ENCODE results near the gene ADAT3.

The ADAT3 gene

GRCh38 chr19:1889907-1890306 is 15.3 kb upstream of the ADAT3 start:
- no peak for DNase-seq (ENCODE audit: extremely low read depth, low read depth)
- H3K4me3 ChIP-seq (replicated peaks; ENCODE audit: low read depth, low read length), result no peak overlapping the region

GRCh38 chr19:1893791-1894190 is 11.4 kb upstream of the ADAT3 start:
- DNase-seq (ENCODE audit: extremely low read depth, low read depth), result no peak
- H3K4me3 ChIP-seq (replicated peaks; ENCODE audit: low read depth, low read length), result no peak overlapping the region
- no peak for TF ChIP-seq CTCF (IDR thresholded peaks at IDR 0.05; ENCODE audit: low read depth, low read length, missing control alignments)

More at GRCh38 chr19:1889907-1890306, 15.3 kb upstream of the ADAT3 start:
- no peak for TF ChIP-seq CTCF (IDR thresholded peaks at IDR 0.05; ENCODE audit: low read depth, low read length, missing control alignments)

- H3K4me3 ChIP-seq (replicated peaks; ENCODE audit: low read depth, low read length), result no peak overlapping the region
- DNase-seq (ENCODE audit: extremely low read depth, low read depth), result no peak
- TF ChIP-seq CTCF (IDR thresholded peaks at IDR 0.05; ENCODE audit: low read depth, low read length, missing control alignments), result no peak
Observed at GRCh38 chr19:1896508-1896907, 8.7 kb upstream of the ADAT3 start.

GRCh38 chr19:1901940-1902404 is 3.2 kb upstream of the ADAT3 start:
- no peak for DNase-seq (ENCODE audit: extremely low read depth, low read depth)
- no peak overlapping the region for H3K4me3 ChIP-seq (replicated peaks; ENCODE audit: low read depth, low read length)
- TF ChIP-seq CTCF (IDR thresholded peaks at IDR 0.05; ENCODE audit: low read depth, low read length, missing control alignments), result no peak

GRCh38 chr19:1902923-1903322 is 2.3 kb upstream of the ADAT3 start:
- no peak for TF ChIP-seq CTCF (IDR thresholded peaks at IDR 0.05; ENCODE audit: low read depth, low read length, missing control alignments)
- no peak overlapping the region for H3K4me3 ChIP-seq (replicated peaks; ENCODE audit: low read depth, low read length)
- no peak for DNase-seq (ENCODE audit: extremely low read depth, low read depth)

- DNase-seq (ENCODE audit: extremely low read depth, low read depth), result no peak
- no peak for TF ChIP-seq CTCF (IDR thresholded peaks at IDR 0.05; ENCODE audit: low read depth, low read length, missing control alignments)
- H3K4me3 ChIP-seq (replicated peaks; ENCODE audit: low read depth, low read length), result peak overlapping the region; percentile 63
Observed at GRCh38 chr19:1904860-1905109, 414 bp upstream of the ADAT3 start.

GRCh38 chr19:1905863-1906375 is 720 bp downstream of the ADAT3 start:
- no peak for TF ChIP-seq CTCF (IDR thresholded peaks at IDR 0.05; ENCODE audit: low read depth, low read length, missing control alignments)
- peak overlapping the region; percentile 63 for H3K4me3 ChIP-seq (replicated peaks; ENCODE audit: low read depth, low read length)

More at GRCh38 chr19:1905863-1906375, 720 bp downstream of the ADAT3 start:
- no peak for DNase-seq (ENCODE audit: extremely low read depth, low read depth)

Data from HFF-Myc (cell line).